Natural killer cell (primary cell): ENCODE data around the gene KIAA0319L. TPM values are rescaled to one million over a fixed set of nuclear protein-coding genes. Genes with fewer than 3 reads are reported as not detected.

Experiments
- ATAC-seq, 3 donors: fragments of 150-1000 bp in 2 of 3; fragments of 200-7000 bp in 1 of 3; cut with Tn5 transposase; 1 replicate in 1 of 3; 2 replicates in 2 of 3; pipeline ENCODE4 v1.10.0; 2021; ENCODE audit warnings: mild to moderate bottlenecking in 2 of 3, moderate library complexity in 2 of 3
- DNase-seq, 2 donors: peaks; one replicate each; pipeline versions ENCODE4 v3.0.0 to v3.0.0-alpha.2; 2013 to 2021; ENCODE audit warnings: mixed read lengths in 1 of 2
- H3K27ac ChIP-seq: one replicate; pipeline ENCODE4 v1.5.1; 2013; ENCODE audit warnings: mild to moderate bottlenecking, low read length
- H3K27me3 ChIP-seq: one replicate; pipeline ENCODE4 v1.6.1; 2013; ENCODE audit warnings: low read length; ENCODE audit not compliant: control insufficient read depth, insufficient read depth
- H3K36me3 ChIP-seq: one replicate; pipeline ENCODE4 v1.6.1; 2013; ENCODE audit warnings: low read length; ENCODE audit not compliant: control insufficient read depth, insufficient read depth
- H3K4me1 ChIP-seq: one replicate; pipeline ENCODE4 v1.6.1; 2013; ENCODE audit warnings: low read length; ENCODE audit not compliant: control insufficient read depth, insufficient read depth
- H3K4me3 ChIP-seq: one replicate; pipeline ENCODE4 v1.5.1; 2013; ENCODE audit warnings: low read length
- H3K9me3 ChIP-seq: one replicate; pipeline ENCODE4 v1.6.1; 2013; ENCODE audit warnings: low read length; ENCODE audit not compliant: control insufficient read depth, insufficient read depth
- H3K27ac Mint-ChIP-seq, 2 donors: one replicate each; pipeline ENCODE4 v1.8.0; 2022; ENCODE audit warnings: mild to moderate bottlenecking in 2 of 2, mixed read lengths in 2 of 2, moderate library complexity in 1 of 2
- H3K27me3 Mint-ChIP-seq, 2 donors: one replicate each; pipeline ENCODE4 v1.8.0; 2022; ENCODE audit warnings: low read depth in 2 of 2, mixed read lengths in 2 of 2
- H3K36me3 Mint-ChIP-seq: one replicate; pipeline ENCODE4 v1.8.0; 2022; ENCODE audit warnings: mixed read lengths
- H3K4me1 Mint-ChIP-seq, 2 donors: one replicate each; pipeline ENCODE4 v1.8.0; 2022; ENCODE audit warnings: mixed read lengths in 2 of 2
- H3K4me3 Mint-ChIP-seq: one replicate; pipeline ENCODE4 v1.8.0; 2022; ENCODE audit warnings: mild to moderate bottlenecking, moderate library complexity, mixed read lengths
- H3K9me3 Mint-ChIP-seq, 2 donors: one replicate each; pipeline ENCODE4 v1.8.0; 2022; ENCODE audit warnings: mixed read lengths in 2 of 2
- CTCF ChIP-seq: fragments of 200-600 bp; IDR thresholded peaks from one replicate; pipeline ENCODE4 v1.8.0; 2022; ENCODE audit warnings: antibody characterized with exemption
- WGBS: methylation state at CpG from one replicate; pipeline ENCODE4 v1.1.7; 2013; ENCODE audit warnings: missing lambda C conversion rate; ENCODE audit not compliant: insufficient coverage; 5-methylcytosine and 5-hydroxymethylcytosine counted together
- intact Hi-C: fragments of 100-400 bp; cut with micrococcal nuclease; formaldehyde crosslinking; loops from one replicate; pipeline ENCODE4 v1.14.2; 2022
- total RNA-seq, 4 donors: library from RNA; stranded (reverse); fragments of 120-200 nt in 1 of 4; gene quantifications; one replicate each; pipeline versions ENCODE4 v1.2.3 to v1.2.4, GENCODE V29; 2013 to 2022

Gene KIAA0319L
- total RNA-seq, 3 donors from 2014 or later (not counting 1 experiment from before 2014, with no cell fraction given): 51.3 to 75.0 (median 64.8) TPM

- H3K27me3 ChIP-seq: no peaks in the 10 kb centered on the region
- DNase-seq (no peak), ATAC-seq (no peak)
- no peaks in the 10 kb centered on the region for H3K36me3 Mint-ChIP-seq
- no peak overlapping the region for H3K4me3 ChIP-seq
- TF ChIP-seq CTCF: no peak
- no peak overlapping the region for H3K27ac ChIP-seq
- H3K4me3 Mint-ChIP-seq: peak overlapping the region; percentile 94
- peak overlapping the region; percentile 37 to 89 for H3K27ac Mint-ChIP-seq
- no peaks in the 10 kb centered on the region for H3K27me3 Mint-ChIP-seq
- H3K9me3 ChIP-seq: no peaks in the 10 kb centered on the region
- no peaks in the 10 kb centered on the region for H3K36me3 ChIP-seq
- no peaks in the 10 kb centered on the region for H3K9me3 Mint-ChIP-seq
- H3K4me1 ChIP-seq: peaks cover 40% of the 10 kb centered on the region
- intact Hi-C loops: no loop called here
- WGBS: 96% methylated on average over 5 of the region's 5 CpGs
- peaks cover 43 to 54% of the 10 kb centered on the region in 2 donors for H3K4me1 Mint-ChIP-seq
These were observed 18.3 kb upstream of the KIAA0319L start for GRCh38 chr1:35575416-35575958.

DNA sequence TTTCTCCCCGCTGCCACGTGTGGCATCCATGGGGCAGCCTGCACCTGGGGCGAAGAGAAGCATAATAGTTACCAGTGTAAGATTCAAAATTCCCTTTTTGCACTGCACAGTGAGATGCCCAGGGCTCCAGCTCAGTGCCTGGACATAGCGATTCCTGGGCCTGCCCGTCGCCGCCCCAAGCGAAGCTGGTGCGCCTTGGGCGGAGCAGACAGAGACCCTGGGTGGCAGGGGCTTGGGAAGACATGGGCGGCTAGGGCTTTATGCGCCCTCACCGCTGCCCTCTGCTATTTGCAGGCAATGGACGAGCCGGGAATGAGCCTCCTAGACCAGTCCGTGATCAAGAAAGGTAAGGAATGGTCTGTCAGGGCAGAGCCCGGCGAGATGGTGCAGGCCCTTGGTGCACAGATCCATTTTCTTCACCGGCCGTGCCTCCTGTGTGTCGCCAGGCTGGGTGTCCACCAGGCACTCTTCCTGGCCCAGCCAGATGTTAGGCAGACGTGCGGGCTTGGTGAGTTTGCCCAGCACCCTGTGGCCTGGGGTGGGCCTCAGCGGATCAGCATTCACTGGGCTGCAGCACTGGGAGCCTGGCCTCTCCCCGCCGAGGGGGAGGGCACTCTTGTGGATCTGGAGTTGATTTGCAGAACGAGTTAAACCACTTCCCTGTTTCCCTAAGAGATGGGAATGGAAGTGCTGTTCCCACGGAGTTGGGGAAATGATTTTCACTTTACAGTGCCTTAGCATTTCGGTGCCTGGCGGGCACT is 17.6 kb upstream of the KIAA0319L start:
- peak overlapping the region; percentile 37 to 89 for H3K27ac Mint-ChIP-seq
- intact Hi-C loops: no loop called here
- no peaks in the 10 kb centered on the region for H3K36me3 Mint-ChIP-seq
- H3K4me1 Mint-ChIP-seq: peaks cover 43 to 60% of the 10 kb centered on the region in 2 donors
- Histone ChIP-seq H3K27ac (no peak overlapping the region), H3K9me3 (no peaks in the 10 kb centered on the region), H3K4me3 (no peak overlapping the region), H3K4me1 (peaks cover 40% of the 10 kb centered on the region), H3K27me3 (no peaks in the 10 kb centered on the region), H3K36me3 (no peaks in the 10 kb centered on the region)
- no peaks in the 10 kb centered on the region for H3K27me3 Mint-ChIP-seq
- peak overlapping the region; percentile 94 for H3K4me3 Mint-ChIP-seq
- no peak for TF ChIP-seq CTCF
- no peaks in the 10 kb centered on the region for H3K9me3 Mint-ChIP-seq
- ATAC-seq (no peak), DNase-seq (no peak)
- WGBS: 93% methylated on average over 30 of the region's 30 CpGs

DNA sequence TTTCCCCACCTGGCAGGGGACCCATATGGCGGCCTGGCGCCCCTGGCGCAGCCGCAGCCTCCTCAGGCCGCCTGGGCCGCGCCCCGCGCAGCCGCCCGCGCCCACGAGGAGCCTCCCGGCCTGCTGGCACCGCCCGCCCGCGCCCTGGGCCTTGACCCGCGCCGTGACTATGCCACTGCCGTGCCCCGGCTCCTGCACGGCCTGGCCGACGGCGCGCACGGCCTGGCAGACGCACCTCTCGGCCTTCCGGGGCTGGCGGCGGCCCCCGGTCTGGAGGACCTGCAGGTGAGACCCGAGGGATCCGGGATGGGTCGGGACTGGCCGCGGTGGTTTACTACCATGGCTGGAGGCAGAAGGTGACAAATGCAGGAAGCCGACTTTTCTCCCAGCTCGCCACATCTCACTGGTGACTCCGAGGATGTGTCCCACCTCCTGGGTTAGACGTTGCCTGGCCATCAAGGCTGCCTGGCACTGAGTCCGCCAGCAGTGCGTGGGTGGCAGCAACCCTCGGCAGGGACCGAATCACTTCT is 17.0 kb upstream of the KIAA0319L start:
- H3K4me1 Mint-ChIP-seq: peaks cover 43 to 67% of the 10 kb centered on the region in 2 donors
- Histone ChIP-seq H3K9me3 (no peaks in the 10 kb centered on the region), H3K27ac (no peak overlapping the region), H3K4me3 (no peak overlapping the region), H3K36me3 (no peaks in the 10 kb centered on the region), H3K27me3 (no peaks in the 10 kb centered on the region), H3K4me1 (peaks cover 39% of the 10 kb centered on the region)
- no peak for TF ChIP-seq CTCF
- H3K36me3 Mint-ChIP-seq: no peaks in the 10 kb centered on the region
- H3K27ac Mint-ChIP-seq: no peak overlapping the region
- intact Hi-C loops: no loop called here
- no peaks in the 10 kb centered on the region for H3K9me3 Mint-ChIP-seq
- no peaks in the 10 kb centered on the region for H3K27me3 Mint-ChIP-seq
- H3K4me3 Mint-ChIP-seq: peak overlapping the region; percentile 35
- WGBS: 97% methylated on average over 48 of the region's 48 CpGs
- DNase-seq (no peak), ATAC-seq (no peak)
